HEK293 (cell line): ENCODE data around the gene FAM200C.

Experiments used
- CTCF ChIA-PET: fragments of 350-600 bp; formaldehyde crosslinking; extraction: SDS; loops from one replicate; lab custom pipeline; 2021; ENCODE audit warnings: antibody characterized with exemption; lab: Yijun Ruan, JAX
- POLR2A ChIA-PET: fragments of 300-600 bp; formaldehyde crosslinking; extraction: SDS; loops from one replicate; lab custom pipeline; 2020; ENCODE audit warnings: antibody characterized with exemption, inconsistent platforms; lab: Yijun Ruan, JAX
- H3K27ac ChIP-seq: fragments of 200-500 bp; sonication (Bioruptor generic); 2 replicates; pipeline ENCODE4 v1.5.1; 2014; ENCODE audit warnings: low read depth, low read length, control low read depth, inconsistent platforms; ENCODE audit errors: extremely low read depth
- H3K36me3 ChIP-seq, 2 experiments: fragments of 200-500 bp in 1 of 2; sonication (Bioruptor generic) in 1 of 2; 1 replicate in 1 of 2; 2 replicates in 1 of 2; pipeline ENCODE4 v1.5.1; 2014 to 2017; ENCODE audit warnings: inconsistent platforms in 2 of 2, low read length in 2 of 2; ENCODE audit not compliant: control insufficient read depth in 2 of 2, insufficient read depth in 1 of 2
- H3K4me1 ChIP-seq: fragments of 200-500 bp; sonication (Bioruptor generic); 2 replicates; pipeline ENCODE4 v1.5.1; 2014; ENCODE audit warnings: mild to moderate bottlenecking, low read length, inconsistent platforms; ENCODE audit not compliant: control insufficient read depth, insufficient read depth
- H3K4me3 ChIP-seq: 2 replicates; pipeline ENCODE4 v1.5.1; 2011; ENCODE audit warnings: low read depth, mild to moderate bottlenecking, control low read depth, low read length, moderate library complexity
- H3K9me3 ChIP-seq: fragments of 200-500 bp; sonication (Bioruptor generic); 2 replicates; pipeline ENCODE4 v1.5.1; 2014; ENCODE audit warnings: low read depth, low read length, inconsistent platforms; ENCODE audit not compliant: control insufficient read depth, insufficient read depth
- BCL11B ChIP-seq: fragments of 450-650 bp; formaldehyde crosslinking; IDR thresholded peaks from 2 replicates; pipeline ENCODE4 v1.5.1; 2016; ENCODE audit warnings: low read depth, missing biosample characterization, missing genetic modification characterization
- GLIS2 ChIP-seq: fragments of 450-650 bp; formaldehyde crosslinking; IDR thresholded peaks from 2 replicates; pipeline ENCODE4 v1.5.1; 2016; ENCODE audit warnings: missing biosample characterization, missing genetic modification characterization
- INSM2 ChIP-seq: fragments of 450-650 bp; formaldehyde crosslinking; IDR thresholded peaks from 2 replicates; pipeline ENCODE4 v1.5.1; 2016; ENCODE audit warnings: missing biosample characterization, missing genetic modification characterization
- KLF10 ChIP-seq: fragments of 450-650 bp; IDR thresholded peaks from 2 replicates; pipeline ENCODE4 v1.5.1; 2018; ENCODE audit warnings: missing biosample characterization, mild to moderate bottlenecking, missing genetic modification characterization
- KLF8 ChIP-seq: fragments of 450-650 bp; formaldehyde crosslinking; IDR thresholded peaks from 2 replicates; pipeline ENCODE4 v1.5.1; 2016; ENCODE audit warnings: missing biosample characterization, missing genetic modification characterization
- KLF9 ChIP-seq: fragments of 450-650 bp; formaldehyde crosslinking; IDR thresholded peaks from 2 replicates; pipeline ENCODE4 v1.5.1; 2016; ENCODE audit warnings: missing biosample characterization, missing genetic modification characterization, low read depth
- MEIS1 ChIP-seq: sonication (generic); formaldehyde crosslinking; IDR thresholded peaks from 2 replicates; pipeline ENCODE4 v1.8.1; 2022; ENCODE audit warnings: missing genetic modification reagents, mild to moderate bottlenecking, borderline replicate concordance
- SALL2 ChIP-seq: fragments of 450-650 bp; formaldehyde crosslinking; IDR thresholded peaks from 2 replicates; pipeline ENCODE4 v1.5.0; 2017; ENCODE audit warnings: missing biosample characterization, mild to moderate bottlenecking, missing genetic modification characterization, borderline replicate concordance
- ZFHX2 ChIP-seq: fragments of 450-650 bp; formaldehyde crosslinking; conservative IDR thresholded peaks from 2 replicates; pipeline ENCODE4 v1.5.1; 2016; ENCODE audit warnings: missing biosample characterization, missing genetic modification characterization
- ZFP3 ChIP-seq: fragments of 450-650 bp; formaldehyde crosslinking; IDR thresholded peaks from 2 replicates; pipeline ENCODE4 v1.5.1; 2016; ENCODE audit warnings: low read depth, missing biosample characterization, missing genetic modification characterization
- ZNF138 ChIP-seq: fragments of 450-650 bp; formaldehyde crosslinking; IDR thresholded peaks from 2 replicates; pipeline ENCODE4 v1.5.1; 2016; ENCODE audit warnings: missing biosample characterization, missing genetic modification characterization, borderline replicate concordance
- ZNF174 ChIP-seq: fragments of 450-650 bp; formaldehyde crosslinking; IDR thresholded peaks from 2 replicates; pipeline ENCODE4 v1.5.0; 2017; ENCODE audit warnings: missing biosample characterization, mild to moderate bottlenecking, missing genetic modification characterization
- ZNF202 ChIP-seq: fragments of 450-650 bp; formaldehyde crosslinking; IDR thresholded peaks from 2 replicates; pipeline ENCODE4 v1.5.1; 2016; ENCODE audit warnings: missing biosample characterization, missing genetic modification characterization, borderline replicate concordance
- ZNF214 ChIP-seq: fragments of 450-650 bp; formaldehyde crosslinking; IDR thresholded peaks from 2 replicates; pipeline ENCODE4 v1.5.1; 2017; ENCODE audit warnings: missing biosample characterization, mild to moderate bottlenecking, missing genetic modification characterization, borderline replicate concordance
- ZNF221 ChIP-seq: fragments of 450-650 bp; formaldehyde crosslinking; IDR thresholded peaks from 2 replicates; pipeline ENCODE4 v1.5.1; 2017; ENCODE audit warnings: missing biosample characterization, missing genetic modification characterization, borderline replicate concordance
- ZNF223 ChIP-seq: fragments of 450-650 bp; formaldehyde crosslinking; IDR thresholded peaks from 2 replicates; pipeline ENCODE4 v1.5.1; 2016; ENCODE audit warnings: missing biosample characterization, missing genetic modification characterization
- ZNF23 ChIP-seq: fragments of 450-650 bp; formaldehyde crosslinking; IDR thresholded peaks from 2 replicates; pipeline ENCODE4 v1.5.1; 2016; ENCODE audit warnings: missing biosample characterization, missing genetic modification characterization, borderline replicate concordance
- ZNF404 ChIP-seq: fragments of 450-650 bp; formaldehyde crosslinking; IDR thresholded peaks from 2 replicates; pipeline ENCODE4 v1.5.1; 2017; ENCODE audit warnings: missing biosample characterization, missing genetic modification characterization
- ZNF558 ChIP-seq: fragments of 450-650 bp; formaldehyde crosslinking; IDR thresholded peaks from 2 replicates; pipeline ENCODE4 v1.5.1; 2016; ENCODE audit warnings: missing biosample characterization, missing genetic modification characterization
- ZNF580 ChIP-seq: fragments of 450-650 bp; formaldehyde crosslinking; IDR thresholded peaks from 2 replicates; pipeline ENCODE4 v1.5.1; 2016; ENCODE audit warnings: missing biosample characterization, missing genetic modification characterization
- ZNF677 ChIP-seq: fragments of 450-650 bp; IDR thresholded peaks from 2 replicates; pipeline ENCODE4 v1.5.0; 2018; ENCODE audit warnings: missing biosample characterization, mild to moderate bottlenecking, missing genetic modification characterization, moderate library complexity
- ZNF768 ChIP-seq: fragments of 450-650 bp; formaldehyde crosslinking; IDR thresholded peaks from 2 replicates; pipeline ENCODE4 v1.5.1; 2018; ENCODE audit warnings: missing biosample characterization, mild to moderate bottlenecking, missing genetic modification characterization
- ZNF792 ChIP-seq: fragments of 450-650 bp; formaldehyde crosslinking; IDR thresholded peaks from 2 replicates; pipeline ENCODE4 v1.5.1; 2016; ENCODE audit warnings: missing biosample characterization, missing genetic modification characterization

The FAM200C gene

GRCh38 chr5:160398806-160399205 is 1.0 kb downstream of the FAM200C start:
- TF ChIP-seq KLF10 (no peak), ZNF223 (tag by site-specific recombination) (no peak), GLIS2 (tag by site-specific recombination) (no peak), ZNF214 (tag by site-specific recombination) (no peak), KLF8 (tag by site-specific recombination) (no peak), ZNF792 (no peak), ZNF23 (tag by site-specific recombination) (no peak)
- ChIA-PET POLR2A (interaction anchor here (1.7 to 2.3 kb wide), 2 partner anchors 9 to 20 kb away, joined by 18 to 21 read pairs; partner anchors contain the start of gene SLU7), CTCF (interaction anchor here (0.5 to 1.5 kb wide), 2 partner anchors 16 to 53 kb away, joined by 3 read pairs; no protein-coding TSS in a partner anchor)
- peaks cover 19 to 38% of the 10 kb centered on the region in 2 experiments for H3K36me3 ChIP-seq
- H3K4me1 ChIP-seq, result peaks cover 5% of the 10 kb centered on the region
- peak overlapping the region; percentile 58 for H3K4me3 ChIP-seq
- H3K9me3 ChIP-seq, result no peaks in the 10 kb centered on the region
- no peak overlapping the region for H3K27ac ChIP-seq

GRCh38 chr5:160397492-160397891 is 2.4 kb downstream of the FAM200C start:
- peaks cover 5% of the 10 kb centered on the region for H3K4me1 ChIP-seq
- CTCF ChIA-PET, result interaction anchor here (0.7 to 0.9 kb wide), 3 partner anchors 33 to 376 kb away, joined by 3 to 4 read pairs (median 4); no protein-coding TSS in a partner anchor
- TF ChIP-seq ZNF558 (tag by site-specific recombination) (no peak), ZNF768 (tag by site-specific recombination) (no peak), ZNF677 (tag by site-specific recombination) (no peak), ZFP3 (tag by site-specific recombination) (no peak), SALL2 (tag by site-specific recombination) (no peak), ZNF221 (tag by site-specific recombination) (no peak), BCL11B (no peak), ZNF404 (tag by site-specific recombination) (no peak), ZNF202 (tag by site-specific recombination) (no peak), ZNF580 (tag by site-specific recombination) (no peak), ZNF138 (tag by site-specific recombination) (no peak), ZFHX2 (no peak), MEIS1 (CRISPR knock-in tag) (no peak), KLF9 (tag by site-specific recombination) (no peak), INSM2 (tag by site-specific recombination) (no peak), ZNF174 (tag by site-specific recombination) (no peak)
- H3K4me3 ChIP-seq, result no peak overlapping the region
- H3K27ac ChIP-seq, result no peak overlapping the region
- POLR2A ChIA-PET, result no interaction called here
- no peaks in the 10 kb centered on the region for H3K9me3 ChIP-seq
- H3K36me3 ChIP-seq, result peaks cover 13 to 28% of the 10 kb centered on the region in 2 experiments
